Sigmoid colon (tissue), 7 donors: ENCODE data around the gene RBM17. TPM values are rescaled to one million over a fixed set of nuclear protein-coding genes. Genes with fewer than 3 reads are reported as not detected.
"Not testable (repeated sequence)": the region's sequence is repeated elsewhere in the genome, so short reads cannot be mapped to it uniquely, and the experiment has no call there.

Source experiments
- DNase-seq: peaks from one replicate; pipeline ENCODE4 v3.0.0-alpha.2; 2019
- H3K27ac ChIP-seq, 4 donors: fragments of 200-600 bp; sonication (generic); one replicate each; pipeline ENCODE4 v1.5.1; 2016 to 2019; ENCODE audit warnings: mild to moderate bottlenecking in 1 of 4
- H3K27me3 ChIP-seq, 3 donors: fragments of 200-600 bp; sonication (generic); one replicate each; pipeline ENCODE4 v1.5.1; 2019; ENCODE audit warnings: mild to moderate bottlenecking in 1 of 3
- H3K36me3 ChIP-seq, 4 donors: fragments of 200-600 bp; sonication (generic); one replicate each; pipeline ENCODE4 v1.5.1; 2016 to 2019
- H3K4me1 ChIP-seq, 4 donors: fragments of 200-600 bp; sonication (generic); one replicate each; pipeline ENCODE4 v1.5.1; 2017 to 2019
- H3K4me3 ChIP-seq, 4 donors: fragments of 200-600 bp; sonication (generic); one replicate each; pipeline ENCODE4 v1.5.1; 2017 to 2019; ENCODE audit warnings: mild to moderate bottlenecking in 2 of 4, moderate library complexity in 1 of 4
- H3K9me3 ChIP-seq, 4 donors: fragments of 200-600 bp in 3 of 4; sonication (generic) in 3 of 4; one replicate each; pipeline versions ENCODE4 v1.5.1 to v1.6.1; 2013 to 2019
- EP300 ChIP-seq, 4 donors: sonication (generic); formaldehyde crosslinking; IDR thresholded peaks; one replicate each; pipeline ENCODE4 v1.6.1; 2017; ENCODE audit warnings: antibody characterized with exemption in 4 of 4
- POLR2A ChIP-seq, 2 donors: fragments of 450-650 bp; IDR thresholded peaks; one replicate each; pipeline ENCODE4 v1.6.1; 2016; ENCODE audit warnings: antibody characterized with exemption in 2 of 2, mild to moderate bottlenecking in 2 of 2, moderate library complexity in 2 of 2
- POLR2AphosphoS5 ChIP-seq, 4 donors: sonication (generic); formaldehyde crosslinking; IDR thresholded peaks; one replicate each; pipeline ENCODE4 v1.6.1; 2017; ENCODE audit warnings: antibody characterized with exemption in 4 of 4
- WGBS, 2 donors: extraction: QIAGEN DNeasy Blood & Tissue Kit; methylation state at CpG; one replicate each; pipeline ENCODE4 v1.1.7; 2013; 5-methylcytosine and 5-hydroxymethylcytosine counted together
- intact Hi-C: fragments of 100-400 bp; cut with DNase I; formaldehyde crosslinking; loops from one replicate; pipeline ENCODE4 v1.15.1; 2023
- polyA plus RNA-seq, 3 donors: library from polyadenylated mRNA; stranded (reverse); fragments of 200-250 nt; gene quantifications; one replicate each; pipeline ENCODE4 v1.2.3, GENCODE V29; 2013
- total RNA-seq, 4 donors: library from RNA; depleted of rRNA; stranded (reverse); fragments of >200 nt; gene quantifications; one replicate each; pipeline ENCODE4 v1.1.0, GENCODE V29; 2016
- TF ChIP-seq, protein P1 (sequence below), 4 experiments: fragments of 450-650 bp in 3 of 4; fragments of 200-600 bp in 1 of 4; IDR thresholded peaks; one replicate each; pipeline ENCODE4 v1.5.1; 2016 to 2019; ENCODE audit warnings: antibody characterized with exemption in 4 of 4, mild to moderate bottlenecking in 3 of 4, moderate library complexity in 2 of 4
- donor health status: healthy with polysubstance abuse.
- donor health status: Bipolar disorder and iron deficiency.
- donor health status: healthy.

RBM17 gene, protein sequence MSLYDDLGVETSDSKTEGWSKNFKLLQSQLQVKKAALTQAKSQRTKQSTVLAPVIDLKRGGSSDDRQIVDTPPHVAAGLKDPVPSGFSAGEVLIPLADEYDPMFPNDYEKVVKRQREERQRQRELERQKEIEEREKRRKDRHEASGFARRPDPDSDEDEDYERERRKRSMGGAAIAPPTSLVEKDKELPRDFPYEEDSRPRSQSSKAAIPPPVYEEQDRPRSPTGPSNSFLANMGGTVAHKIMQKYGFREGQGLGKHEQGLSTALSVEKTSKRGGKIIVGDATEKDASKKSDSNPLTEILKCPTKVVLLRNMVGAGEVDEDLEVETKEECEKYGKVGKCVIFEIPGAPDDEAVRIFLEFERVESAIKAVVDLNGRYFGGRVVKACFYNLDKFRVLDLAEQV
- total RNA-seq, result 10 to 100 TPM; 50.8 to 63.1 (median 54.8) TPM
- 10 to 100 TPM; 32.8 to 74.2 (median 40.2) TPM for polyA plus RNA-seq

DNA sequence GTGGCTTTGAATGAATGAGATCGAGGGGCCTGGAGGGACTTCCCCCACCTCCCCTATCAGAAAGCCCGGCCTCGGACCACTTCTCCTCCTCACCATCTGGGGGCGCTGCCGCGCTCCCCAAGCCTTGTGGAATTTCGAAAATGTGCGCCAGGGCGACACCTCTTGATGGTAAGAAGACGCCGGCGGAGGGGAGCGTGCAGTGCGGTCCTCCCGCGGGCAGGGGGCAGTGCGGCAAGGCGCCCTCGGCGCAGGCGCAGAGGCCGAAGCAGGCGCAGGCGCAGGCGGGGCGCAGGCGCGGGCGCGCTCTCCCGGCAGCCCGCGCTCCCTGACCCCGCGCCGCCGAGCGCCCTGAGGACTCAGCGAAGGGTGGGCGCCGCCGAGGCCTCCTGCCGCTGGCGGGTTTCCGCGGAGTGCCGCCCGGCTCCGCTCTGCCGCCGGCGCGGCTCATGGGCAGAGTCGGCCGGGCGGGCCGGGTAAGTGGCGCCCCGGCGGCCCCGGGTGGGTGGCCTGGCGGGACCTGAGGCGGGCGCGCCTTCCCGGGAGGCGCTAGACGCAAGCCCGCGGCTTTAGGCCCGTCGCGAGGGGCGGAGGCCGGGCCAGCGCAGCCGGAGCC lies at the start of gene RBM17:
Gene RBM17 (plus strand): TSS at position 314 of the 613 bp plus-strand sequence. CDS start 8,032 bp downstream, outside the sequence.
- H3K4me3 ChIP-seq, result peak within 1 kb of the TSS; percentile 77 to 100 (median 92)
- intact Hi-C loops, result loop anchor here (1.0 to 5.0 kb wide), 2 partner anchors 113 to 312 kb away; partner anchors contain the start of gene PFKFB3
- peaks cover 0 to 54% (median 39%) of the 10 kb centered on the region in 4 donors for H3K4me1 ChIP-seq
- 0% methylated on average over 77 of the region's 77 CpGs for WGBS, 2 donors
- peak within 1 kb of the TSS; percentile 81 to 94 (median 90) for H3K27ac ChIP-seq
- peak; percentile 99 for DNase-seq
- H3K9me3 ChIP-seq, result no peaks in the 10 kb centered on the region
- H3K36me3 ChIP-seq, result no peaks in the 10 kb centered on the region
- peak; percentile 27 to 71 (median 63) for TF ChIP-seq POLR2AphosphoS5 (IDR thresholded peaks at IDR 0.05)
- no peak for TF ChIP-seq EP300 (IDR thresholded peaks at IDR 0.05)
- TF ChIP-seq, protein P1, sequence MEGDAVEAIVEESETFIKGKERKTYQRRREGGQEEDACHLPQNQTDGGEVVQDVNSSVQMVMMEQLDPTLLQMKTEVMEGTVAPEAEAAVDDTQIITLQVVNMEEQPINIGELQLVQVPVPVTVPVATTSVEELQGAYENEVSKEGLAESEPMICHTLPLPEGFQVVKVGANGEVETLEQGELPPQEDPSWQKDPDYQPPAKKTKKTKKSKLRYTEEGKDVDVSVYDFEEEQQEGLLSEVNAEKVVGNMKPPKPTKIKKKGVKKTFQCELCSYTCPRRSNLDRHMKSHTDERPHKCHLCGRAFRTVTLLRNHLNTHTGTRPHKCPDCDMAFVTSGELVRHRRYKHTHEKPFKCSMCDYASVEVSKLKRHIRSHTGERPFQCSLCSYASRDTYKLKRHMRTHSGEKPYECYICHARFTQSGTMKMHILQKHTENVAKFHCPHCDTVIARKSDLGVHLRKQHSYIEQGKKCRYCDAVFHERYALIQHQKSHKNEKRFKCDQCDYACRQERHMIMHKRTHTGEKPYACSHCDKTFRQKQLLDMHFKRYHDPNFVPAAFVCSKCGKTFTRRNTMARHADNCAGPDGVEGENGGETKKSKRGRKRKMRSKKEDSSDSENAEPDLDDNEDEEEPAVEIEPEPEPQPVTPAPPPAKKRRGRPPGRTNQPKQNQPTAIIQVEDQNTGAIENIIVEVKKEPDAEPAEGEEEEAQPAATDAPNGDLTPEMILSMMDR (IDR thresholded peaks at IDR 0.05), result peak; percentile 96 to 100 (median 98)
- H3K27me3 ChIP-seq, result no peaks in the 10 kb centered on the region

DNA sequence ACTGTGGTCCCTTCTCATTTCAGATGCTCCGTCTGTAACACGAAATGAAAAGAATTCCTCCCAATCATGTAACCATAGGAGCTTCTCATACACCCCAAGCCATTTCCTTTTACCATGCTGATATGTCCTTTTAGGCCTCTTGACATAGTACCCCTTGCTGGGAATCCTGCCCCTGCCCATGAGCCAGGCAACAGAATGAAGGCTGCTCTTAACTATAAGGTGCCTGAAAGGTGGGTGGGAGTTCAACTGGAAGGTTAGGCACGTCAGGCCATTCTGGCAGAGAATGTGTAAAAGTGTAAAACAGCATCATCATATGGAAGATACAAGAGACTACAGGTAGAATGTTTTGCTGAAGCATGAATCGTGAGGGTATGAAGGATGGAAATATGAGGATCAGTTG lies 49.1 kb upstream of the RBM17 start:
- H3K9me3 ChIP-seq, result no peaks in the 10 kb centered on the region
- 94 to 96% methylated on average over 4 of the region's 4 CpGs for WGBS, 2 donors
- no peak for DNase-seq
- H3K4me1 ChIP-seq, result peaks cover 0 to 4% (median 0%) of the 10 kb centered on the region in 4 donors
- TF ChIP-seq POLR2AphosphoS5 (IDR thresholded peaks at IDR 0.05) (no peak), EP300 (IDR thresholded peaks at IDR 0.05) (no peak), POLR2A (IDR thresholded peaks at IDR 0.05) (no peak)
- TF ChIP-seq, protein P1 (IDR thresholded peaks at IDR 0.05), result no peak
- intact Hi-C loops, result no loop called here
- no peak overlapping the region for H3K27ac ChIP-seq
- no peaks in the 10 kb centered on the region for H3K27me3 ChIP-seq
- no peak overlapping the region for H3K4me3 ChIP-seq
- no peaks in the 10 kb centered on the region for H3K36me3 ChIP-seq

DNA sequence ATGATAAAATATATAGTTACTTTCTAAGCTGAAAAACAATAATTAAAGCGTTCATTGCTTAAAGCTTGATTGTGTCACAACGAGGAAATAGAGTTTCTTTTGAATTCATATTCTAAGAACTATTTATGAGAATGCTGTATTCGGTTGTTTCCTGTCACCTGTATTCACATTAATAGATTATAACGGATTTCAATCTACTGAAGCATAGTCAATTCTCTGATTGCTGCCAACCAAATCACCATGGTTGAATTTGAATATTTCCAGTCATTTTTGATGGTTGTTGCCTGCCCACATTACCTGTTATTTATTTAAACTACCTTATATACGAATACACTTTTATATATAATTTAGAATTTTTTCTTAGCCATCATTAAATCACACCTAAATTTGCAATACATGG lies 48.6 kb upstream of the RBM17 start:
- no peak overlapping the region for H3K27ac ChIP-seq
- TF ChIP-seq, protein P1 (IDR thresholded peaks at IDR 0.05), result no peak
- TF ChIP-seq POLR2AphosphoS5 (IDR thresholded peaks at IDR 0.05), result no peak
- TF ChIP-seq POLR2A (IDR thresholded peaks at IDR 0.05), result no peak
- no peak for TF ChIP-seq EP300 (IDR thresholded peaks at IDR 0.05)
- intact Hi-C loops, result no loop called here
- H3K4me1 ChIP-seq, result no peaks in the 10 kb centered on the region
- no peaks in the 10 kb centered on the region for H3K9me3 ChIP-seq
- WGBS, 2 donors, result 85 to 89% methylated on average over 5 of the region's 5 CpGs
- H3K4me3 ChIP-seq, result no peak overlapping the region
- H3K27me3 ChIP-seq, result no peaks in the 10 kb centered on the region
- no peaks in the 10 kb centered on the region for H3K36me3 ChIP-seq
- no peak for DNase-seq

DNA sequence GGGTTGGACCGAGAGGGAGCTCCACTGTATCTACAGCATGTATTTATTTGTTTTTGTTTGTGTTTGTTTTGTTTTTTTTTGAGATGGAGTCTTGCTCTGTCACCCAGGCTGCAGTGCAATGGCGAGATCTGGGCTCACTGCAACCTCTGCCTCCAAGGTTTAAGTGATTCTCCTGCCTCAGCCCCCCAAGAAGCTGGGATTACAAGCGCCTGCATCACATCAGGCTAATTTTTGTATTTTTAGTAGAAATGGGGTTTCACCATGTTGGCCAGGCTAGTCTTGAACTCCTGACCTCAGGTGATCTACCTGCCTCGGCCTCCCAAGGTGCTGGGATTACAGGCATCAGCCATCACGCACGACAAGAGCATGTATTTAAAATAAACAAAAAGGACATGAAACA lies 45.5 kb upstream of the RBM17 start:
- WGBS, 2 donors, result 86 to 89% methylated on average over 6 of the region's 6 CpGs
- H3K27me3 ChIP-seq, H3K4me3 ChIP-seq, intact Hi-C loops, H3K27ac ChIP-seq, H3K36me3 ChIP-seq, H3K9me3 ChIP-seq, H3K4me1 ChIP-seq: not testable (repeated sequence)
- DNase-seq, result peak; percentile 2

DNA sequence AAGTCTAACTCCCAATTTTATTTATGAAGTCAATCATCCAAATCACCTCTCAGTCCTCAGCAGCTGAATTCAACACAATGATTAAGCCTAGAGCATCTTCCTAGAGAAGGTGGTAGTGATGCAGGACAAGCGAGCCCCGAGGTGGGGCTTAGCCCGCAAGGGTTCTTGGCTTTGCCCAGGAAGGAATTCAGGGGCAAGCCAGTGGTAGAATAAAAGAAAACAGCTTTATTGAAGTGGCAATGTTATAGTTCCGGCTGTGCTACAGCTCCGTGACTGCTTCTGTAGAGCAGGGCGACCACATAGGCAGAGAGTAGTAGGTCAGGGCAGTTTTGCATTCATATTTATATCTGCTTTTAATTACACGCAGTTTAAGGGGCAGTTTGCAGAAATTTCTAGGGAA lies 44.8 kb upstream of the RBM17 start:
- intact Hi-C loops, result no loop called here

More for the DNA sequence above, 44.8 kb upstream of the RBM17 start:
- no peaks in the 10 kb centered on the region for H3K27me3 ChIP-seq
- H3K4me1 ChIP-seq, result no peaks in the 10 kb centered on the region
- DNase-seq, result peak; percentile 1
- TF ChIP-seq, protein P1 (IDR thresholded peaks at IDR 0.05), result no peak
- no peak for TF ChIP-seq POLR2AphosphoS5 (IDR thresholded peaks at IDR 0.05)
- TF ChIP-seq EP300 (IDR thresholded peaks at IDR 0.05), result no peak
- no peak for TF ChIP-seq POLR2A (IDR thresholded peaks at IDR 0.05)
- no peak overlapping the region for H3K27ac ChIP-seq
- H3K9me3 ChIP-seq, result no peaks in the 10 kb centered on the region
- WGBS, 2 donors, result 70 to 81% methylated on average over 7 of the region's 7 CpGs
- no peaks in the 10 kb centered on the region for H3K36me3 ChIP-seq
- H3K4me3 ChIP-seq, result no peak overlapping the region
